CD4-positive, alpha-beta T cell treated with Interleukin-15 for 1 hour (primary cell): ENCODE data around the gene CLCN1.

Experiments
- DNase-seq: peaks from one replicate; pipeline ENCODE4 v3.0.0-alpha.2; 2020

CLCN1 gene

DNA sequence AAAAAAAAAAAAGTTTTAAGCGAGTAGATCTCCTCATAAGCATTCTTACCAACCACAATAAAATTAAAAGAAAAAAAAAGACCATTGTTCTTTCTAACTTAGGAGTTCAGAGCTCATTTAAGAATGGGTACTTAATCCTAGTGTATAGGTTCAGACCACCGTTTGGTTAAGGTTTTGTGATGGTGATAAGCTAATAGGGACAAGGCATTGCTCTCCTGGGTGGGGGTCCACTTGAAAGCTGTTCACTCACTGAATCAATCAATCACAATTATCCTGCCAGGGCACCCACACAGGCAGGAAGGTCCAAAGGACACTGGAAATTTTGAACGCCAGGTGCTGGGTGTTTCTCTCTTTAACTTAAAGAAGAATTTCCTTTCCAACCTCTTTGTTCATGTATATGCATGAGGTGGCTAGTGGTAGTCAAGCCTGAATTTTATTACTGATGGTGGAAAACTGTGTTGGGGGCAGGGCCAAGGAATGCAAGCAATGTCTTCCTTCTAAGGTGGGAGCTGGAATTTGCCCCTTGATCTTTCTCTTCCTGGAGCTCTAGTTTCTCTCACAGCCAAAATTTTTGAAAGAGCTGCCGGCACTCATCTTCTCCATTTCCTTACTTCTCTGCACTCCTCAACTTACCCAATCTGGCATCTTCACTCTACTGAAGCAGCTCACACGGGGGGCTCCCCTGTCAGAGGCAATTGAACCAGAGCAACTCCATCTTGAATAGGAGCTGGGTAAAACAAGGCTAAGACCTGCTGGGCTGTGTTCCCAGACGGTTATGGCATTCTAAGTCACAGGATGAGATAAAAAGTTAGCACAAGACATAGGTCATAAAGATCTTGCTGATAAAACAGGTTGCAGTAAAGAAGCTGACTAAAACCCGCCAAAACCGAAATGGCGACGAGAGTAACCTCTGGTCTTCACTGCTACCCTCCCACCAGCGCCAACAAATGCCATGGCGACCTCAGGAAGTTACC, 54.1 kb downstream of the CLCN1 start:
- no peak for DNase-seq

DNA sequence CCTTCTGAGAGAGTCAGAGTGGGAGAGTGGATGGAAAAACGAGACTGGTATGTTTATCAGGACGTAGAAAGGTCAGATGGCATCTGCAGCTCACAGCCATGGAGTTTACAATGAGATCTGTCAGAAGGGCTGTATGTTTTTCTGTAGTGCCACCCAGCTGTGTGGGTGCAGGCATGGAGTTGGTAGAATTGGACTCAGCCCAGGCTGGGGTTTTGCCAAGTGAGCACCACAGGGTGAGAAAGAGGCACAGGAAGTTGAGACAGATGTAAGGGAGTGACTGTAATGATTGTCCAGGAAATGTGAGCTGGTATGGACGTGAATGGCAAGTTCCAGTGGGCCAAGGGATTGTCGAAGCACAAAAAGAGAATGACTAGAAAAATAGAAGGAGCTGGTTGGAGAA, 56.2 kb downstream of the CLCN1 start:
- DNase-seq, result peak; percentile 63

DNA sequence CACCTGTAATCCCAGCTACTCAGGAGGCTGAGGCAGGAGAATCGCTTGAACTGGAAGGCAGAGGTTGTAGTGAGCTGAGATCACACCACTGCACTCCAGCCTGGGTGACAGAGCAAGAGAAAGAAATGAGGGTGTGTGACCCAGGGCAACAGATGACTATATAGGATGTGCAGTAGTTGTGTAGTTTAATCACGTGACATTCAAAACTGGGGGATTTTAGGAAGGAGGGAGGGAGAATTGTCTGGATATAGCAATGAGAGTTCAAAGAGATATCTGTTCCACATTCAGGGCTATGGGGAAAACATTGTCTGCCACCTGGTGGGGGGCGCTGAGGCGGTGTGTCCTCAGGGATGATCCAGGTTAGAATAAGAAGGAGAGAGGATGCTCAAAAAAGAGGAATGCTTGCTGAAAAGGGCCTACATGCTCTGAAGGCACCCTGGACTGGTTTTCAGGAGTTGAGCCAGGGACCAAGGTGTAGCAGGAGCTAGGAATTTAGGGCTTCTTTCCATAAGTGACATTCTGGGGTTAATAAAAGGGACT, 57.4 kb downstream of the CLCN1 start:
- no peak for DNase-seq

DNA sequence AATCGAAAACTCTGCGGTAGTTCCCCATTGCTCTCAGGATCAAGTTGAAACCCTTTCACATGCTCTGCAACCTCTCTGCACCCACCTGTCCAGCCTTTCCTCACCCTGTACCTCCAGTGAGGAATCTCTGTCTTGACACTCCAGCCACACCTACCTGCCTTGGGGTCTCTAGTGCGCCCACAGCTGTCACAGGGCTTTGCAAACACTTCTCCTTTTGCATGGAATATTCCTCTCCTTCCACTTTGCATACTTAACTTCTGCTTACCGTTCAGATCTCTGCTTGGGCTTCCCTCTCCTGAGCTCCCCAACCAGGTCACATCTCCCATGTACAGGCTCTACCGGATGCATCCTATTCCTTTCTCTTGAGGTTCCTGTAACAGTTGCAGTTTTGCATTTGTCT, 58.6 kb downstream of the CLCN1 start:
- DNase-seq, result no peak

DNA sequence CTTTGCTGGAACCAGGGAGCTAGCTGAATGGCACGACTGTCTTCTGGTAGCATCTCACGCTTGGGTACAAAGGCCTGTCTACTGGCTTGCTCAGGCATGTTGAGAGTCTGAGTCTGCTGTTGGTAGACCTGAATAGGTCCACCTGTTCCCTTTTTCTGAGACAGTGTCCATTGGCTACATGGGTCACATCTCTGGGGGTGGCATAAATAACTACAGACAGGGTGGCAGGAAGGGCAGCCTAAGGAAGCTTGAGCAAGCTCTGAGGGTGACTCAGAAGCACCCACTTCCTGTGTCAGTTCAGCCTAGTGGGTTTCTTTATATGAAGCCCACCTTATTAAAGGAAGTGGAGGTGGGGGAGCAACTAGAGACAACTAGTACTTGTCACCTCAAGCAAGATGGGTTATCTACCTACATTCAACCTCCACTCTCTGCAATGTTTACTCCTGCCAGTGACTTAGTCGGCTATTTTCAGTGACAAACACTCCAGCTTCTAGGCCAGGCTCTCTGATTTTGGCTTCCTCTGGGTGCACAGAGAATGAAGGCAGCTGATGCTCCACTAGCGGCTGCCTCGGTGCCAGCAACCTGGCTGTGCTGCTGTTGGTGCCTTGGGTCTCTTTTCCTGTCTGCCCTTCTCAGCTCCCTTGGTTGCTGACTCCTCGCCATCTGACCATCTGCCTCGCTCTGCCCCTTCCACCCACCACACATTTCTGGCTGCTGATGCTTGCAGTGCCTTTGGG, 59.6 kb downstream of the CLCN1 start:
- DNase-seq, result peak; percentile 66

DNA sequence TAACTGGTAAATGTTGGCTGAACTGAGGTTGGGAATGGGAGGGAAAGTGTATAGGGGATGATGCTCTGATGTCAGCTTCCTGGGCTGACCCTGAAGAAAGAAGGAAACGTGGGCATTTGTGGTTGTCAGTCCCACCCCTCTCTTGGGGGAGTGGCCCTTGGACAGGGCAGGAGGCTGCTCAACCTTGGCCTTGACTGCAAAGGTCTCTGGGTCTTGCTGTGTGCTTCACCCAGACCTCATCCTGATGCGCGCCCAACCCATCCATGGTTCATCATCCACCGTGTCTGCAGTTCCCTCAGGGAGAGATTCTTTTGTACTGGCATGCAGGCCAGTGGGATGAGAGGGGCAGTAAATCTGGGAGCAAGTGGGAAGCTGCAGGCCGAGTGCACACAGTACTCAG, 60.5 kb downstream of the CLCN1 start:
- no peak for DNase-seq

DNA sequence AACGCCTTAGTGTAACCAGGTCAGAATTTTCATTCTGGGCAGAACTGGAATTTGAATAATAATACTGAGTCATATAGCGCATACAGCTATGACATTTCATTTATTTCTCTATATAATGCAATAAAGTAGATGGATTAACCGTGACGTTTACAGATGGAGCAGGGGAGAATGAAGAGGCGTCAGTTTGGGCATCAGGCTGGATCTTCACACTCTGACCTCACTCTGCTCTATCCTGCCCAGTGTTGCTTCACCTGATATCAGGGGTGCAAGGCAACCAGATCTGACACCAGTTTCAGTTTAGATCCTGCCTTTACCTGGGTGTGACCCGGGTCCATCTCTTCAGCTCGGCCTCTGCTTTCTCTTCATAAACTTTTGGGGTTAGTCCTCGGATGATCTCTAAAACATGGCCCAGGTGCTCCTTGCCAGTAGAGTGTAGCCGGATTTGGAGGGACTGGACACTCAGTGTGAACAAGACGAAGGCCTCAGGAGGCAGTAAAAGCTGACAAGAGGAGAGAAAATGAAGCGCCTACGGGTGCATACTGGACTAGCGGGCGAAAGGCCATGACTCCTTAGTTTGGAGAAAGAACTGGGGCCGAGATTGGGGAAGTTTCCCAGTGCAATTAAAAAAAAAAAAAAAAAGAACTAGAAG, 63.8 kb downstream of the CLCN1 start:
- no peak for DNase-seq

DNA sequence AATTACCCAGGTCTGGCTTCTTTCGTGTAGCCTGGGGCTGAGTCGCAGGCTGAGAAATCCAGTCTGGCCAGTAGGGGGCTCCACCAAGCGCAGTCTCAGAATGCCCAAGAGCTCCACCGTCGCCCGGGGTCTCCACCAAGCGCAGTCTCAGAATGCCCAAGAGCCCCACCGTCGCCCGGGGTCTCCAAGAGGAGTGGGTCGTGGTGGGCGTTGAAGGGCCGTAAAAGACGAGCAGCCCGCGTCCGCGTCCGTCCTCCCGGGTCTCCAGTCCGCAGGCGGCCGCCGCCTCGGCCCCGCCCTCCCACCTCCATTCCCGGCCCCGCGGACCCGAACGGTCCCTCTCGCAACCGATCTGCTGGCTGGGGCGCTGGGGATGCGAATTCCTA, 64.3 kb downstream of the CLCN1 start:
- peak; percentile 87 for DNase-seq

DNA sequence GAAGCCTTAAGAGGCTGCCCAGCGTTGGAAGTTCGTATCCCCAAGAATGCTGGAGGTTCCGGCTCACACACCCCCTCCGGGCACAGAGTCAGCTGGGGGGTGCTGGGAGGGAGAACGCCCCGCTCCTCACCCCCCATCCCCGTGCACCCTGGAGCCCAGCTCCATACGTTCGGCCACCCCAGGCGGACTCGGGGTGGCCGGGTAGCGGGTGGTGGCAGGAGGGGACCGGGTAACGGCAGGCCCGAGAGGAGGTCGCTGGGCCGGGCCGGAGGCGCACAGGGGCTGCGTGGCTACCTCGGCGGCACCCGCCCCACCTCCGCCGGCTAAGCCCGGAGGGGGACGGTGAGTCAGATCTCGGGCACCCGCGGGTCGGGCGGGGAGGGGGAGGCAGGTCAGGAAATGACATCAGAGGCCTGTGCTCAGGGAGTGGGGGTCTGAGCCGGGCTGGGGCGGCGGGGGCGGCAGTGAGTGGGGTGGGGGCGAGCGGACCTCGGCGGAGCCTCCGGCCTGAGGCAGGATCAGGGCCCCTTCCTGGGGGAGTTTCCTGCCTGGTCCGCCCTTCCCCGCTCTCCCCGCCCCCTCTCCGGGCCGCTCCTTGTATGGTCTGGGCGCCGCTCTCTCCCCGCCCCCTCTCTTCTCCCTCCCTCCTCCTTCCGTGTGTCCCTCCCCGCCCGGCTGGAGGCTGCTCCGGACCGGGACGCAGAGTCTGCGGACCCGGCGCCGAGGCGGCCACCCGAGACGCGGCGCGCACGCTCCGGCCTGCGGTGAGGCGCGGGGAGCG, 64.9 kb downstream of the CLCN1 start, which contains the start of gene ZYX:
Gene ZYX (plus strand): TSS at position 700 of the 781 bp plus-strand sequence. CDS start 227 bp downstream, outside the sequence.
- peak; percentile 88 for DNase-seq

DNA sequence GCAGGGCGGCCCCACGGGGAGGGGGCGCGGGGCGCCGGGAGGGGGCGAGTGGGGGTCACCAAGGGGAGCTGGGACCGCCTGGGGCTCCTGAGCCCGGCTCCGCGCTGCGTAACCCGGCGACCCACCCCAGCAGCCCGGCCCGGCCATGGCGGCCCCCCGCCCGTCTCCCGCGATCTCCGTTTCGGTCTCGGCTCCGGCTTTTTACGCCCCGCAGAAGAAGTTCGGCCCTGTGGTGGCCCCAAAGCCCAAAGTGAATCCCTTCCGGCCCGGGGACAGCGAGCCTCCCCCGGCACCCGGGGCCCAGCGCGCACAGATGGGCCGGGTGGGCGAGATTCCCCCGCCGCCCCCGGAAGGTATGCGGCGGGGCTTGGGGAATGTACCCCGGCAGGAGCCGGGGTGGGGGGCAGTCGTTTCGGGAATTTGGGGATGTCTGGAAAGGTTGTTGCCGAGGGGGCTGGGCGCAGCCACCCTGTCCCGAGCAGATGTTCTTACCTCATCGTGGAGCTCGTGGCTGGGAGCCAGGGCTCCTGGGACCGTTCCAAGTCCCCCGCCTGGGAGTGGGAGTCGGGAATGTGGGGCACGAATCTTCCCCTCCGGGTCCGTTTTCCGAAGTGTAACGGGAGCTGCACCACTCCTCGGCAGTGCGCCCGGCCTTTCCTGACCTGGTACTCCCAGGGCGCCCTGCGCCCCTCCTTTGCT, 65.7 kb downstream of the CLCN1 start:
- no peak for DNase-seq

DNA sequence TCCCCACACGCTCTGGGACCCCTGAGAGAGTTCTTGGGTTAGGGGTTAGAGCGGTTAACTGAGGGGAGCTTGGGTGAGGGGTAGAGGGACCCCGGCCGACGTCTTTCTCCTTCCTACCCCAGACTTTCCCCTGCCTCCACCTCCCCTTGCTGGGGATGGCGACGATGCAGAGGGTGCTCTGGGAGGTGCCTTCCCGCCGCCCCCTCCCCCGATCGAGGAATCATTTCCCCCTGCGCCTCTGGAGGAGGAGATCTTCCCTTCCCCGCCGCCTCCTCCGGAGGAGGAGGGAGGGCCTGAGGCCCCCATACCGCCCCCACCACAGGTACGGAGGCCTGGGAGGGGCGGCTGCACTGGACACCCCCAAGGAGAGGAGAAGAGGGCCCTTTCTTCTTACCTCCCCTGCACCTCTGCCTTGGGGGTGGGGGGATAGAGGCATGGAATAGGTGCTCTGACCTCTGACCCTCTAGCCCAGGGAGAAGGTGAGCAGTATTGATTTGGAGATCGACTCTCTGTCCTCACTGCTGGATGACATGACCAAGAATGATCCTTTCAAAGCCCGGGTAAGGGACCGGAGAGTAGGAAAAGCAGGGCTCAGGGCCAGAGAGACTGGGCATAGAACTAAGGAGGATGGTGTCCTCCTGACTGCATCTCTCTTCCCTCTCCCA, 66.3 kb downstream of the CLCN1 start:
- no peak for DNase-seq

DNA sequence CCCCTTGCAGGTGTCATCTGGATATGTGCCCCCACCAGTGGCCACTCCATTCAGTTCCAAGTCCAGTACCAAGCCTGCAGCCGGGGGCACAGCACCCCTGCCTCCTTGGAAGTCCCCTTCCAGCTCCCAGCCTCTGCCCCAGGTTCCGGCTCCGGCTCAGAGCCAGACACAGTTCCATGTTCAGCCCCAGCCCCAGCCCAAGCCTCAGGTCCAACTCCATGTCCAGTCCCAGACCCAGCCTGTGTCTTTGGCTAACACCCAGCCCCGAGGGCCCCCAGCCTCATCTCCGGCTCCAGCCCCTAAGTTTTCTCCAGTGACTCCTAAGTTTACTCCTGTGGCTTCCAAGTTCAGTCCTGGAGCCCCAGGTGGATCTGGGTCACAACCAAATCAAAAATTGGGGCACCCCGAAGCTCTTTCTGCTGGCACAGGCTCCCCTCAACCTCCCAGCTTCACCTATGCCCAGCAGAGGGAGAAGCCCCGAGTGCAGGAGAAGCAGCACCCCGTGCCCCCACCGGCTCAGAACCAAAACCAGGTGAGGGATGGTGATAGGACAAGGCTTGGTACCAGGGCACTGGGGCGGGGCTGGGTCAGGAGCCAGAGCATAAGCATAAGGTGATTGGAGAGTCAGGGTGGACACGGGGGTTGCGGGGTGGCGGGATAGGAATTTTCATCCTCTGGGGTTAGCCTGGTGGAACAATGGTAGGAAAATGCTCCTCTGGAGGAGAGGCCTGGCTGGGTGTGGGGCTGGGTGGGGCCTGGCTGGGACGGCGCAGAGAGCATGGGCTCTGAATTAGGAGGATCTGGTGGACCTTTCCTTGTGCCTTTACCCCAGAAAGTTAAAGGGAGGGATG, 67.1 kb downstream of the CLCN1 start:
- DNase-seq, result no peak

DNA sequence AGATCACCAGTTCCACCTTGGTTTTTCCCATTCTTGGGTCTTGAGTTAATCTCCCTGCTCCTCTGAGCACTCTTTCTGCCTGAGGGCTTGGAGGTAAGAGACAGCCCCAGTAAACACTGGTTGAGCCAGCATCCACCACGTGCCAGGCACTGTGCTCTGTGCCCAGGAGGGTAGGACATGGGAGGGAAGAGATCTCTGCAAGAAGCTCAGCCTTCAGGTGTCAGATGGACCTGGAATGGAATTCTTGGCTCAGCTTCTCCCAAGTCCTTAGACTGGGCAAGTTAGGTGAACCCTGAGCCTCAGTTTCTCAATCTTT, 67.7 kb downstream of the CLCN1 start:
- no peak for DNase-seq

DNA sequence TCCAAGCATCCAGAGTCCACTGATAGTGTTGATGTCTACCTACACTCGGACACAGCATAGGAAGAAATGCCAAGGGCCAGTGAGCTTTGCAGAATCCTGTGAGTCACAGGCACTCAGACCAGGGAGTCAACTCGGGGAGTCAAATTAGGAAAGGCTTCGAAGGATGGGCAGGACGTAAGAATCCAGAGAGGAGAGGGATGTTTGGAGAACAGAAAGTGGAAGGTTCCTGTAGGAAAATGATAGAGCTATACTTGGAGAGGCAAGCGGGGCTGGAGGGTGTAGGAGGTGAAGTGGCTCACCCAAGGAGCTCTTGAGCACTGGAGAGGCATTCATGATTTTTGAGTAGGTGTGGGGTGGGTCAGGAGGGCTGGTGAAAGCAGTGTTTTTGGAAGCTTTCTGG, 68.2 kb downstream of the CLCN1 start:
- DNase-seq, result no peak

DNA sequence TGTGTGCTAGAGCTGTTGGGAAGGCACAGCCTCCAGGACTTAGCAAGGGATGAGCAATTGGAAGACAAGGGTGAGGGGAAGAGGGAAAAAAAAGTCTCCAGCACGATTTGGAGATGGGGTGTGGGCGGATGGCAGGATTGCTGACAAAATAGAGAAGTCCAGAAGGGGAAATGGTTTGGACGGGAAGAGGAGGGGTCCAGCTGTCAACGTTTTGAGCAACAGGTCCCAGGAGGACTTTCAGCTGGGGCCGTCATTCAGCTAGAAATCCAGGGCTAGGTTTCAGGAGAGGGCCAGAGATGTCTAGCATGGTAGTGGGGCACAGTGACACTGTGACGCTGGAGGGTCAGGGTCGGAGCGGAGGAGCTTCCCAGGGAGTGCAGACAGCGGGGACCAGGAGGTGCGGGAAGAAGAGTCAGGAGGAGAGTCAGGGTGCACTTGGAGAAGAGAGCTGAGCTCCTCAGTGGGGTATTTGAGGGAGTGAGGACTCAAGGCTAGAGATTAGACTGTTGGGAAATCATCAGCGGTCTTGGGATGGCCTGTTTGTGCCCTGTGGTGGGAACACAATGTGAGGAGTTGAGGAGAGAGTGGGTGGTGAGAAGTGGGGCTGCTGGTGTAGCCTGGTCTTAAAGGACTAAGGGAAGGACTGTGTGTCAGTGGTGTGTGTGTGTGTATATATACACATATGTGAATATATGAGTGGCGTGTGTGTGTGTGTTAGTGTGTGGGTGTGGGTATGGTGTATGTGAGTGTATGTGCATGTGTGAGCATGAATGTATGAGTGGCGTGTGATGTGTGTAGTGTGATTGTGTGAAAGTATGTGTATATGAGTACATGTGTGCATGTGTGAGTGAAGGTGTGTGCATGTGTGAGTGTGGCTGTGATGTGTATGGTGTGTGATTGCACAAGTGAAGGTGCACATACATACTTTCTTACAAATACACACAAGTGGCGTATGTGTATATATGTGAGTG, 69.0 kb downstream of the CLCN1 start:
- DNase-seq, result no peak

DNA sequence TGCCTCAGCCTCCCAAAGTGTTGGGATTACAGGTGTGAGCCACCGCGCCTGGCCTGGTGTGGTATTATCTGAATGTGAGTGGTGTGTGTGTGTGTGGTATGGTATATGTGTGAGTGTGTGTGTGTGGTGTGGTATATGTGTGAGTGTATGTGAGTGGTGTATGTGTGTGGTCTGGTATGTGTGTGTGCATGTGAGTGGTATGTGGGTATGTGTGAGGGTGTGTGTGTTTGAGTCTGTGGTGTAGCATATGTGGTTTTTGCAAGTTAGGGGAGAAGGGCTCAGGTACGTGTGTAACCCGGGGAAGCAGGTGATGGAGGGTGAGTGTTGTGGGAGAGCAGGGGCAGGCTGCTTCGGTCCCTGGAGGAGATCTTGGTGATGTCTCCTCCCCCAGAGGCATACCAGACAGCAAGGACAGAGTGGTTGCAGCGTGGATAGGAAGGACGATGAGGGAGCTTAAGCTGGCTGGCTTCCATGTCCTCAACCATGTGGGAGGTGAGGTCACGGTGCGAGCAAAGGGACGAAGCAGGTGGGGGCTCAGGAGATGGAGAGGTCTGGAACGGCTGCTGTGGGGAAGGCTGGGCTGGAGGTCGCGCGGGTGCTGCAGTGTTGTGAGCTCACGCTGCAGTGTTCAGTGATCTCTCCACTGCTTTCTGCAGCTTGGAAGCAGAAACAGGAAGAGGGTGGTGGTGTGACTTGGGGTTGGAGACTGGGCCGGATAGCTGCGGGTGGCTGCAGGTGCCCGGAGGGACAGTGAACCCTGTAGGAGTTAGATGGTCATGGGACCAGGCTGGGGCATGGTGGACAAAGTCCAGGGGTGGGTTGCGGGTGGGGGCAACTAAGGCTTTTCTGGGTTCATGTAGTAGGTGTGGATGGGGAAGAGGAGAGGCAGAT, 70.2 kb downstream of the CLCN1 start:
- peak; percentile 45 for DNase-seq

DNA sequence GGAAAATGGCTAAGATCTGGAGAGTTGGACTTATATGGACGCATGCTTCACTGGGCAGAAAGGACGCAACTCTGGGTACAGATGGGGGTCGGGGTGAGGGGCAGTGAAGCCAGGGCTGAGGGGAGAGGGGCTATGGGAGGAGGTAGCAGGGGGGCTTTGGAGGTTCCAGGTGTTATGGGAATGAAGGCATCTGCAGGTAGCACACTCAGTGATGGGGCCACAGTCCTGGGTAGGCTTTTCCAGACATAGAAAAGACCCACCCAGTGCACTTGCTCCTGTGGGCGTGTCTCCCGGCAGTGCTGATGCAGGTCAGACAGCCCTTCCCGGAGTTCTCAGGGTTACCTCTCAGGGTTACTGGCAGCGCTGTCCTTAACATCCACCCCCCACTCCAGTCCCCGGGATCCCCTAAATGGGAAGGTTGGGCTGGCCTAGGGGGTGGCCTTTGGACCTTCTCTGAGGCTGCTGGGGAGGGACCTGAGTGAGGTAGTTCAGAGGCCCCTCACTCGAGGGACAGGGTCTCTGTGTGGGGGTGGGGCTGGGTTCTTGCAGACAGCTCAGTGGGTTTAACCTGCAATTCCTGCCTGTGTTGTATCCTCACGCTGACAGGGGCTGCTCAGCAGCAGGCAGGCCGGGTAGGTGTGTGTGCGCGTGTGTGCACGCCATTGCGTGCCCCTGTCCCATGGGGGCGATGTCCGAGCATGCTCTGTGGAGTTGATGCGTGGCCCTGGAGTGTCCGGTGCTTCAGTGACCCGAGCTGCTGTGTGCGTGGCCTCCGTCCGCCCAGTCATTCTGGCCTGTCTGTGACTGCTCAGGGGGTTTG, 71.5 kb downstream of the CLCN1 start:
- DNase-seq, result no peak
